Inferior parietal cortex (tissue), 1 donor: Measurements from ENCODE around the gene VEPH1.
A peak's percentile ranks its signal among the peaks of the same experiment; 100 is the strongest.
"Not testable (repeated sequence)": the region's sequence is repeated elsewhere in the genome, so short reads cannot be mapped to it uniquely, and the experiment has no call there.

Experiments
- DNase-seq: peaks from one replicate; pipeline ENCODE4 v3.0.0-alpha.2; 2016; ENCODE audit errors: extremely low spot score

The VEPH1 gene

DNA sequence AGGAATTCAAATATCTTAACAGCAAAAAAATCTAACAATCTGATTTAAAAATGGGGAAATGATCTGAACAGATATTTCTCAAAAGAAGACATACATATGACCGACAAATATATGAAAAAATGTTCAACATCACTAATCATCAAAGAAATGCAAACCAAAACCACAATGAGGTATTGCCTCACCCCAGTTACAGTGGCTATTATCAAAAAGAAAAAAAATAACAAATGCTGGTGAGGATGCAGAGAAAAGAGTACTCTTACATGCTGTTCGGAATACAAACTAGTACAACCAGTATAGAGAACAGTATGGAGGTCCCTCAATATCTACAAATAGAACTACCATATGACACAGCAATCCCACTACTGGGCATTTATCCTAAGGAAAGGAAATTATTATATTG lies 152.6 kb downstream of the VEPH1 start:
- not testable (repeated sequence) for DNase-seq

DNA sequence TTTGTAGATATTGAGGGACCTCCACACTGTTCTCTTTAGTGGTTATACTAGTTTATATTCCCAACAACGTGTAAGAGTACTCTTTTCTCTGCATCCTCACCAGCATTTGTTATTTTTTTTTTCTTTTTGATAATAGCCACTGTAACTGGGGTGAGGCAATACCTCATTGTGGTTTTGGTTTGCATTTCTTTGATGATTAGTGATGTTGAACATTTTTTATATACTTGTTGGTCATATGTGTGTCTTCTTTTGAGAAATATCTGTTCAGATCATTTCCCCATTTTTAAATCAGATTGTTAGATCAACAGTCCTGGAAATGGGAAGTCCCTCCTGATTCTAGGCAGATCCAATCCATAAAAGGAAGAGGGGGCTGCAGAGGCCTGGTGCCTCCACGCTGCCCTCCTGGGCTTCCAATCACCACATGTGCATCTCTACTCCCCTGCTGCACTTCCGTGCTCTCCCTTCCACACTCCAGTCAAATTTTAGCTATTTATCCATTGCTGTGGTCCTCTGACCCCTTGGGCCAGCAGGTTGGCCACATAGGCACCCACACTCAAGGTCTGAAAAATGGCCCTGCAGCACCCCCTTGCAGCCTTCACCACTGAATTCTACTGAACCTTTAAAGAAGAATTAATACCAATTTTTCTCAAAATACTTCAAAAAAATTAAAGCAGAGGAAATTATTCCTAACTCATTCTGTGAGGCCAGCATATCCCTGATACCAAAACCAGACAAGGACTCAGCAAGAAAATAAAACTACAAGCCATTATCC lies 154.7 kb downstream of the VEPH1 start:
- not testable (repeated sequence) for DNase-seq

DNA sequence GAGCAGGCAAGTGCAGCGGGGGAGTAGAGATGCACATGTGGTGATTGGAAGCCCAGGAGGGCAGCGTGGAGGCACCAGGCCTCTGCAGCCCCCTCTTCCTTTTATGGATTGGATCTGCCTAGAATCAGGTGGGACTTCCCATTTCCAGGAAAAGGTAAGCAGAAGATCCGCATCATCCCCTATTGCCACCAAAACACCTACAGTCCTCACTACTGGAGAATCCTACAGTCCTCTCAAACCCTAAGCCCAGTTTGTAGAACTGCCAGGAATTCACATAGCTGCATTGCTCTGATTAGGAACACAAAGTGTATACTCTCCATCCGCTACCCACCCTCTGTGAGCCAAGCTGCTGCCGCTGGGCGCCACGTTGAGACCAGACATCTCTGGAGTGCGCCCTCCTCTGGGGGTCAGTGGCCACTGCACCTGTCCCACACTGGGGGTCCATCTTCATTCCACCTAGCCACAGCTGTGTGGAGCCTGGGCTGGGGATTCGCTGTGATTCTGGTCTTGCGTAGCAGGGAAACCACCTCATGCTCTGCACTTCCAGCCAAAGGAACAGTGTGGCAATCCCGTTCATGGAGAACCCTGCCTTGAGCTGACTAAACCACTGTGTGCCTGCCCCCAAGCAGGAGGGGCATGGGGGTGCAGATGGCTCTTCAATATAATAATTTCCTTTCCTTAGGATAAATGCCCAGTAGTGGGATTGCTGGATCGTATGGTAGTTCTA lies 155.5 kb downstream of the VEPH1 start:
- DNase-seq = no peak

DNA sequence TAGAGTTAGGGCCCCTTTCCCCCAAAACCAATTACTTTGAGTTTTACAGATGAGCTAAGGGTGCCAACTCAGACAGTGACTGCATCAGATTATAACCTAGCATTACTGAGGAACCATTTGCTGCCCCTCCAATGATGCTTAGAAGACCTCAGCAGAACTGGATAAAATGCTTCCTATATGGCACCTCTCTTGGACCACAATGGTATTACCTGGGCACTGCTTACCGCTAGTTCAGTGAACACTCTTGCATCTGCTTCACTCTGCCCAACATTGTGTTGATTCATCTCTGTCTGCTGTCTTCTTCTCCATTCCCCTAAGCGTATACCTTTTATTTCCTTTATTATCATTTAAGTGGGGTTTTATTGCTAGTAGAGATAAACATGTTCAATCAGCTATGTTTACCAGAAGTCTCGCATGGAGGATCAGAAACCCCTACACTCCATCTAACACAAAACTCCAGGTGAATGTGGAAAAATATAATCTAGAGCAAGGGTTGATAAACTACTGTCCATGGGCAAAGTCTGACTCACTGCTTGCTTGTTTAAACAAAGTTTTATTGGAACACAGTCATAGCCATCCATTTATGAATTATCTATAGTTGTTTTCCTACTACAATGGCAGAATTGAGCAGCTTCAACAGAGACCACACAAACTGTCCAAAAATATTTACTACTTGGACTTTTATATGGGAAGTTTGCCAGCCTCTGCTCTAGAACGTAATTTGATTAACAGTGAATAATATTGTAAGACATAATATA lies 166.8 kb downstream of the VEPH1 start:
- DNase-seq = no peak

DNA sequence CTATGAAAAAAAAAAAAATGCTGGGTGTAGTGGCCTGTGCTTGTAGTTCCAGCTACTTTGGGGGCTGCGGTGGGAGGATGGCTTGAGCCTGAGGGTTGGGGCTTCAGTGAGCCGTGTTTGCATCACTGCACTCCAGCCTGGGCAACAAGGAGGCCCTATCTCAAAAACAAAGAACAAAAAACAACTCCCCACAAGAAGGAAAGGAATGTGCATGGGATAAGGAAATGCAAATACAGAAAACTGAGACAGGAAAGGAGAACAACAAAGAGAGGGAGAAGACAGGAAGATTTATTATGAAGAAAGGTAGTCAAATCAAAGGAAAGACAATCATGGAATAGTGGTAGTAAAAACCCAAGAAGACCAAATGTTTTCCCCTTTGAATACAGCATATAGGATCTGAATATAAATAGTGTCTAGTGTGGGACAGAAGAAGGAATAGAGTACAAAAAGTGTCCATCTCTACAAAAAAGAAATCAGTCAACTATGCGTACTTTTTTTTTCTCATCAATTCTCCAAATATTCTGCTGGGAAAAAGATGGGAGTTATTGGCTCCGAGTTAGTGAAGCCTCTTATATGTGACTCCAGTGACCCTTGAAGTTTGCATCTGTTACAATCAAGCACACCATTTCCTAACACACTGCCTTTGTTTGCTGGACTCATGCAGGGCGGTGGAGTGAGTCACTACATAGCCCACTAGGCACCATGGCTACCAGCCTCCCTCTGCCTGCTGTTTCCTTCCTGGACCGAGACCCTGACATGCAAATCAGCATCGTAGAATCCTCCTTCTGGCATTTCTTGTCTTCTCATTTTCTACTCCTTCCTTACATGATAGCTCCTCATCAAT lies 167.8 kb downstream of the VEPH1 start:
- peak; percentile 29 for DNase-seq

DNA sequence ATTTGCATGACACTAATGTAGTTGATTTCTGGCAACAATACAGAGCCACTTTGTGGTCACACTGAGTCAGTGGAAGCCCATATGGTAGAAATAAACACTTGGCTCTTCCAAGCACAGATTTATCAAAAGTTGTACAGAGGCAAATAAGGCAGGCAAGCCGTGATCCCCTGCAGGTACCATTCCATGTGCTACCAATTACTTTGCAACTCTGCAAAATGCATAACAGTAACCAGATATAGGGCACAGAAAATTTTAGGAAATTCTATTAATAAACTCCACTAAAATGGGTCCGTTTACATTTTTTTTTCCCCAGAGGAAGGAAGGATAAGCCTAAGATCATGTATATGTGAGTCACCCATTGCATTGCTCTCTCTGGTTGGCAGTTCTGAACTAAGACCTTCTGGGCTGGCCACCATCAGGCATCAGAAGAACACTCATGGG lies 169.6 kb downstream of the VEPH1 start:
- no peak for DNase-seq

DNA sequence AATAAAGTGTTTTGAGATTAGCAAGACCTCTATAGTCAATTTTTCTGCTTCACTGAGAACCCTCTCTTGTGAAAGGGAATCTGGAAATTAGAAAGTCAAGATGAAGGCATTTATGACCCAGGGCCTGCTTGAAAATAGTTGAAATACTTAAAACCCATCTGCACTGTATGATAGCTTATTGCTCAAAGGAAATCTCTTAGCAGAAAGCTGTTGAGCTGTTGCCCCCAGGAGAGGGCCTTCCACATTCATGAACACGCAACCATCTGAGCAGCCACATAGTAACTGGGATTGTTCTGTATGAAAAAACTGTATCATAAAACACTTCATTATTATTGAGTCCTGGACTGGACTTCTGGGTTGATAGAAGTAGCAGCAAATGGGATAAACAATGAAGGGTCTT lies 173.0 kb downstream of the VEPH1 start:
- no peak for DNase-seq

DNA sequence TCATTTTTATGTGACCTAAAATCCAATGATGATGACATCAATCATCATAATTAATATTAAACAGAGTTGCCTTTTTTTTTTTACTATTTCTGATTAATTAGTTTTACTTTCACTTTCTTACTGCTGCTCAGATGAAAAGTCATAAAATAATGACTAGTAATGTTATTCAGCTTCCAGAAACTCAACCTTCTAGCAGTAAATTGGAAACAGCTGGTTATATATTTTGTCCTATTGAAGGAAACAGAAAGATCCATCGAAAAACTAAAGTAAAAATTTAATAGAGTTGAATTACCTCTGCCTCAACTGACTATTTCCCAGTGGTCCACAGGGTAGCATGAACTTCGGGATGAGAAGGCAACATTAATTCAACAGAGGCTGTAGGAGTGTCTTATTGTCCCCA lies 173.7 kb downstream of the VEPH1 start:
- no peak for DNase-seq

DNA sequence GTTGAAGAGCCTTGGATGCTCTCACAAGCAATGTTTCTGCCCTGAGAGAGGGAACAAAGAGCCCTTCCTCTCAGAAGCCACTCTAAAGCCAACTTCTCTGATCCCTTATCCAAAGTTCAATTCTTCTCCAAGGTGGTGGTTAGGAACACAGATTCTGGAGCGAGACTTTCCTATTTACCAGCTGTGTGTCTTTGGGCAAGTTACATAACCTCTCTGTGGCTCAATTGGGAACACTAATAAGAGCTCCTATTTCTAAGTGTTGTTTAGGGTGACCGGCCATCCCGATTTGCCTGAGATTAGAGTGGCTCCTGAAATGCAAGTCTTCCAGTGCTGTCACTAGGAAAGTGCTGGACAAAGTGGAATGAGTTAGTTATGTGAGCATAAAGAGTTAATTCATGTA lies 175.4 kb downstream of the VEPH1 start:
- DNase-seq = no peak

DNA sequence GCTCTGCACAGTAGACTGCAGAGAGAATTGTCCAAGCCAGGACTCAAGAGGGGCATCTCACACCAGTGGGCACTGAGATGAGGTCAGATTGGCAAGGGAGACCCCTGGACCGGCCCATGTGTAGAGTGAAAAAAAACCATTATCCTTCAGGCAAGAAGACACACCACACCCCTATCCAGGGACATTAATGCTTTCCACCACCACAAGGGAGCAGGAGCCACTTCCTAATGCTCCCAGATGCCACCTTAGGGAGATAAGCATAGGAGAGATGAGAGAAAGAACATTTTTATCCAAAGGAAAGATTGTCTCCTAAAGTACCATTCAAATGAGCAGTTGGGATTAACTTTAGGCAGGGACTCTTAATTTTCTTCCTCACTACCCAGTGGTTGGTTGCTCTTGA lies 176.2 kb downstream of the VEPH1 start:
- DNase-seq = no peak

DNA sequence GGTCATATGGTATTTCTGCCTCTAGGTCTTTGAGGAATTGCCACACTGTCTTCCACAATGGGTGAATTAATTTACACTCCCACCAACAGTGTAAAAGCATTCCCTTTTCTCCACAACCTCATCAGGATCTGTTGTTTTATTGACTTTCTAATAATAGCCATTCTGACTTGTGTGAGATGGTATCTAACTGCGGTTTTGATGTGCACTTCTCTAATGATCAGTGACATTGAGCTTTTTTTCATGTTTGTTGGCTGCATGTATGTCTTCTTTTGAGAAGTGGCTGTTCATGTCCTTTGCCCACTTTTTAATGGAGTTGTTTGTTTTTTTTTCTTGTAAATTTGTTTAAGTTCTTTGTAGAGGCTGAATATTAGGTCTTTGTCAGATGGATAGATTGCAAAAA lies 178.3 kb downstream of the VEPH1 start:
- not testable (repeated sequence) for DNase-seq

DNA sequence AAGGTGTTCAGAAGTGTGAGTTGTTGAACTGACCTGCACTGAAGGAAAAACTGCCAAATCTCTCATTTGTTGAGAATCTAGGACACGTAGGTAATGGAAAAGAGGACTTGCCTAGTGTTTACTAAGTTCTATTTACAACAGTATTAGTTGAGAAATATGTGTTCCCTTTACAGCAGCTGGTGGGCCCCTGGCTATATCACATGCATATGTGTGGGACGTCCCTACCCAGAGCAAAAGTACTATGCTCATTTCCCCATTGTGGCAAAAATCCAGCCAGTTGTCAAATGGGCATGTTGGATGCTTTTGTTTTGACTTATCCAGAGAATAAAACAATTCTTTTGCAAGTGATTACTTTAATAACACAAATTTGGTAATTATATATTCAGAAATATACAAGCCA lies 179.9 kb downstream of the VEPH1 start:
- no peak for DNase-seq

DNA sequence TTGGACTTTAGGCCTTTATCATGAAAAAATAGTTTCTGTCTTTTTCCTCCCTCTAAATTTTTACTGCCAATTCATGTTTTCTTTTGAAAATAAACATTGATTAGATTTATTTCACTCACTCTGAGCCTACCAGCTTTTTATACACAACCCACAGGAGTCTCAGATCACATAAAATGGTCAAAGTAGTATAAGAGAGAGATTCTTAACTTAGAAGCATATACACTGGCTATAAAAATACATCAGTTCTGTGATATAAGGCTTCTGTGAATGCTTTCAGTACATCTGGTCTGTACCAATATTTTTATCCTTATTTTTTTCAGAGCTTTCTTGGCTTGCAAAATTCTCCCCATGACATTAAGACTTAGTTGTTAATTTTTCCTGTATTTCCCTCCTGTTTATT lies 183.5 kb downstream of the VEPH1 start:
- DNase-seq = no peak

DNA sequence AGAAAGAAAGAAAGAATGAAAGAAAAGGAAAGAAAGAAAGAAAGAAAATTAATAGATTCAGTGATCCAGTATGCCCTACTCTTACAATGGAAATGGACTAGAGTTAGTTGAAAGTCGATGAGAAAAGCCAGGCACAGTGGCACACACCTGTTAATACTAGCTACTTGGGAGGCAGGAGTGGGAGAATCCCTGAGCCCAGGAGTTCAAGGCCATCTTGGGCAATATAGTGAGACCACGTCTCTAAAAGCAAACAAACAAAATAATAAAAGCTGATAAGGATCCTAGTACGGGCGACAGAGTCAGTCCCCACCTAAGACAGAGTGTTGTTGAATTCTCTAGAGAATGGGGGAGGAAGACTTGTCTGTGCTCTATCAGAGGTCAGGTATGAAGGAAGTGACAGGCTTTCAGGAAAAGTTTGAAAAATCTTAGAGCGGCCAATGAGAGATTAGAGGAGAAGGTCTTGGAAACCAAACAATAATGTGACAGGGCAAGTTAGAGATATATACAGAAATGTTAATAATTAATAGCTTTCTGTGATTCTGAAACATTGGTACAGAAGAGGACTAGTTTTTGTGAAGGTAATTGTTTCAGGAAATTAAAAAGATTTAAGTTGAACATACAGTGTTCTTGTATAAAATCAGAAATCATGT lies 184.5 kb downstream of the VEPH1 start:
- no peak for DNase-seq

DNA sequence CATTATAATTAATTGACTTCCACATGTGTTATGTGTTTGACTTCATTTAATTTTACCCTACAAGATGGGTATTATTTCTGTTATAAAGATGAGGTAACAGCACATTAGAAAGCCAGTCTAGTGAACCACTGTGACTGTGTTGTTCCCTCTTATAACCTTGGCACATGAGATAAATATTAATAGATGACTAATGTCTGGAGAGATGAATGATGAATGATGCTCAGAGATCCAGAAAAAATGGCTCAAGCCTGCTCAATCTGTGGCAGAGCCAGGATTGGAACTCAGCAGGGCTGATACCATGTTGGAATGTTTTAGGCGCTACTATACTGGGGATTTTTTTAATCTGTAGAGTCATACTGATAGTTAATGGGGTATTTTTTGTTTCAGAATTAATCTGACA lies 185.3 kb downstream of the VEPH1 start:
- DNase-seq = no peak

DNA sequence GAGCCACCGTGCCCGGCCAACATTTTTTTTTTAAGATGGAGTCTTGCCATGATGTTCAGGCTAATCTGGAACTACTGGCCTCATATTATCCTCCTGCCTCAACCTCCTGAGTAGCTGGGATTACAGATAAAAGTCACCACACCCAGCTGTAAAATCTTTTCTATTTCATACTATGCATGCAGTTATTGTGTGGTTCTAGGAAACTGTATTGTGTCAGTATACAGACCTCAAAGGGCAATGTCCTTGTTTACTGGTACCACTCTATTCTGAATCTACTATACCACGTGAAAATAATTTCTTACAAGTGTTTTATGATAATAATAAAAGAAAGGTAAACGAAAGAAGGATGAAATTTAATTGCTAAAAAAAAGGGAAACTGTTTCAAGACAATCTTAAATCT lies 190.0 kb downstream of the VEPH1 start:
- no peak for DNase-seq

DNA sequence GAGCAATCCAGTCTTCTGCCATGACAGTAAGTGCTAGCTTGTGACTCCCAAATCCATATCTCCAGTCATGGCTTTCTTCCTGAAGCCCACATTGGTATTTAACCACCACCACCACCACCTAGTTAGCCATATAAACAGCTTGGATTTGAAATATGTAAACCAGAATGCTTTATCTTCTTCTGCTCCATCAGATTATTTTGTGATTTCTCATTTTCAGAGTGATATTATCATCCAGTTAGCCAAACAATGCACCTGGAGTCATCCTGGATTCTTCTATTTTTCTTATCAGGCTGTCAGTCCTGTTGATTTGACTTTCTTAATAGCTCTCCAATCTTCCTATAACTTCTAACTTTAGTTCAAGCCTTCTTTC lies 190.9 kb downstream of the VEPH1 start:
- DNase-seq = no peak

DNA sequence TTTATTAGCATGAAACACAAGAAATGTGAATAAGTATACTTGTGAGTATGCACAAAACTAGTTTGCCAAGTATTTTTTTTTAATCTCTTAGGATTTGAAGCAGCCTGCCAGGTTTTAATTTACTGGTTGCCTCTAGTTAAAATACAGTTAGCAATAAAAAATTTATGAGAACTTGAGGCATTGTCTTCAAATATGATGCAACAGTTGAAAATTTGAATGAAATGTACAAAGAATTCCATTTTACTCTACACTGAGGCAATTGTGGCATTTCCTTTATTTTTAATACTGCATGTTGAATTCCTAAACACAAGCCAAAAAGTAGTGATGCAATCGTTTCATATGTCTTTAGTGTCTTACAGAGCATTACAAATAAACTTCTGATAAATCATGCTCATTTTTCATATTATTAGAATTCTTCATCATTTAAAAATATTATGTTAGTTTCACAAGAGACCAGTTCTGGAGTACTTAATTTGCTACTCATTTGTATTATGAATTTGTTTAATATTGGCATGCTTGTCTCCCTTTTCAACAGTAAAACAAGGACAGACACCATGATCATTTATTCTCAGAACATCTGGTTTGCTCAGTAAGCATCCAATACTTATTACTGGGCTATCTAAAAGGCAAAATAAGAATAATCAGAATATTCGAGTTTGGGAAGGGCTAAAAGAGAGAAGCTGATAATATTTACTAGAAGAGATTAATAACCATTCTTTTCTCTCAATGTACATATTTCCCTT lies 191.4 kb downstream of the VEPH1 start:
- no peak for DNase-seq

DNA sequence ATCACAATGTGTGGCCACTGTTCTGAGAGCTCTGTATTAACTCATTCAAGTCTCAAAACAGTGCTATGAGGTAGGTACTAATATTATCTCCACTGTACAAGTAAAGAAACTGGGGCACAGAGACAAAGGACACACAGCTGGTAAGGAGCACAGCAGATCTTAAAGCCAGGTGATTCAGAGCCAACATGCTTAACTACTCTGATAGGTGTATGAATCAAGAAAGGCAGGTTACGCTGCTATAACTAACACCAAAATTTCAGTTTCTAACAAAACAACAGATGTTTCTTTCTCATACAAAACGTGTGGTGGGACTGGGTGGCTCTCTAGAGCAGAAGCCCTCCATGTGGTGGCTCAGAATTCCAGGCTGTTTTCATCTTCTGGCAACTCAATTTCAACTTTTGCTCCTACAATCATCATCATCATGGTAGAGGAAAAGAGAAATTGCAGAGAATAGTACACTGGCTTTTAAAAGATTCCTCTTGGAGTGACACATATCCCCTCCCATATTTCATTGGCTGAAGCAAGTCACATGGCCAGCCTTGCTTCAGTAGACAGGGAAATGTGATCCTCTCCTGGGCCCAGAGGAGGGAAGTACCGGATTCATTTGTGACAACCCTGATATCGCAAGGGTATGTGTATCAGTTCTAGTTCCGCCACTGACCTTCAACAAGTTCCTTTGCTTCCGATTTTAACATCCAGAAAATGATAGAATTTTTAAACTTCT lies 192.7 kb downstream of the VEPH1 start:
- no peak for DNase-seq

DNA sequence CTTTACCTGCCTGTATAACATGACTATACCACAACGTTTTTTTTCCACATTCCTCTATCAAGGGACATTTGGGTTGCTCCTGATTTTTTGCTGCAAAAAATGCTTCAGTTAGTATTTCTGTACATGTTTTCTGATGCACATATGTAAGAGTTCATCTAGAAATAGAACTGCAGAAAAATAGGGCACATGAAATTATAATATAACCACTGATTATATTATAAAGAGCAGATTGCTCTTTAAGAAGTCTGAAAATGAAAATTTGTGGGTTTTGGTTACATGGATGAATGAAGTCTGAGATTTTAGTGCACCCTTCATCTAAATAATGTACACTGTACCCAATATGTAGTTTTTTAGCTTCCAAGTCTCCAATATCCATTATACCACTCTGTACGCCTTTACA lies 196.7 kb downstream of the VEPH1 start:
- no peak for DNase-seq
